H9 (cell line): ENCODE results near the gene TGFA. TPM values are rescaled to one million over a fixed set of nuclear protein-coding genes. Genes with fewer than 3 reads are reported as not detected.
A peak's percentile ranks its signal among the peaks of the same experiment; 100 is the strongest.

Experiments
- DNase-seq: peaks from one replicate; pipeline ENCODE4 v3.0.0-alpha.2; 2017
- H2AFZ ChIP-seq: one replicate; pipeline ENCODE4 v1.6.1; 2013; ENCODE audit warnings: mild to moderate bottlenecking, low read length, control low read depth, moderate library complexity
- H2AK5ac ChIP-seq: 2 replicates; pipeline ENCODE4 v1.6.1; 2013; ENCODE audit warnings: low read length, control low read depth, mixed read lengths; ENCODE audit not compliant: insufficient read length
- H2BK120ac ChIP-seq: one replicate; pipeline ENCODE4 v1.6.1; 2013; ENCODE audit warnings: low read depth, mild to moderate bottlenecking, low read length, control low read depth, inconsistent platforms; ENCODE audit not compliant: poor library complexity, severe bottlenecking
- H2BK12ac ChIP-seq: 2 replicates; pipeline ENCODE4 v1.6.1; 2013; ENCODE audit warnings: low read length, control low read depth, mixed read lengths, low read depth; ENCODE audit not compliant: insufficient read length
- H2BK15ac ChIP-seq: 2 replicates; pipeline ENCODE4 v1.6.1; 2013; ENCODE audit warnings: low read depth, low read length, control low read depth
- H2BK20ac ChIP-seq: one replicate; pipeline ENCODE4 v1.6.1; 2013; ENCODE audit warnings: low read depth, mild to moderate bottlenecking, low read length, control low read depth, inconsistent platforms; ENCODE audit not compliant: poor library complexity, severe bottlenecking
- H2BK5ac ChIP-seq: 2 replicates; pipeline ENCODE4 v1.6.1; 2013; ENCODE audit warnings: low read length, control low read depth, mixed read lengths; ENCODE audit not compliant: insufficient read length
- H3K14ac ChIP-seq: 2 replicates; pipeline ENCODE4 v1.6.1; 2013; ENCODE audit warnings: low read length, control low read depth; ENCODE audit not compliant: insufficient read depth
- H3K18ac ChIP-seq: 2 replicates; pipeline ENCODE4 v1.6.1; 2013; ENCODE audit warnings: low read depth, mild to moderate bottlenecking, mixed read lengths, low read length, control low read depth; ENCODE audit not compliant: insufficient read length
- H3K23ac ChIP-seq: 2 replicates; pipeline ENCODE4 v1.6.1; 2013; ENCODE audit warnings: low read length, control low read depth, mixed read lengths, low read depth; ENCODE audit not compliant: insufficient read length
- H3K23me2 ChIP-seq: 2 replicates; pipeline ENCODE4 v1.6.1; 2013; ENCODE audit warnings: low read depth, mild to moderate bottlenecking, mixed read lengths, low read length, control low read depth; ENCODE audit not compliant: insufficient read length, poor library complexity, severe bottlenecking
- H3K27ac ChIP-seq: 2 replicates; pipeline ENCODE4 v1.5.1; 2013; ENCODE audit warnings: low read length, control low read depth, mixed read lengths, low read depth; ENCODE audit not compliant: insufficient read length
- H3K27me3 ChIP-seq: 2 replicates; pipeline ENCODE4 v1.6.1; 2013; ENCODE audit warnings: low read length, control low read depth, inconsistent platforms; ENCODE audit not compliant: insufficient read depth
- H3K4ac ChIP-seq: 2 replicates; pipeline ENCODE4 v1.6.1; 2013; ENCODE audit warnings: low read depth, mild to moderate bottlenecking, control low read depth, inconsistent platforms, low read length, moderate library complexity
- H3K4me1 ChIP-seq: 2 replicates; pipeline ENCODE4 v1.6.1; 2013; ENCODE audit warnings: low read length, control low read depth, inconsistent platforms; ENCODE audit not compliant: insufficient read depth
- H3K4me2 ChIP-seq: 2 replicates; pipeline ENCODE4 v1.6.1; 2013; ENCODE audit warnings: low read length, control low read depth, mixed read lengths; ENCODE audit not compliant: insufficient read length, insufficient read depth
- H3K56ac ChIP-seq: 2 replicates; pipeline ENCODE4 v1.6.1; 2013; ENCODE audit warnings: low read depth, mild to moderate bottlenecking, mixed read lengths, low read length, control low read depth; ENCODE audit not compliant: insufficient read length
- H3K79me1 ChIP-seq: 2 replicates; pipeline ENCODE4 v1.6.1; 2013; ENCODE audit warnings: low read depth, mild to moderate bottlenecking, moderate library complexity, low read length, control low read depth, inconsistent platforms; ENCODE audit not compliant: insufficient read depth, poor library complexity, severe bottlenecking
- H3K79me2 ChIP-seq: 2 replicates; pipeline ENCODE4 v1.6.1; 2013; ENCODE audit warnings: low read length, control low read depth, inconsistent platforms; ENCODE audit not compliant: insufficient read depth
- H3K9ac ChIP-seq: 2 replicates; pipeline ENCODE4 v1.6.1; 2013; ENCODE audit warnings: low read length, control low read depth, mixed read lengths; ENCODE audit not compliant: insufficient read length; ENCODE audit errors: extremely low read depth
- H3K9me3 ChIP-seq: one replicate; pipeline ENCODE4 v1.6.1; 2013; ENCODE audit warnings: low read depth, low read length, inconsistent platforms; ENCODE audit not compliant: control insufficient read depth
- H3T11ph ChIP-seq: one replicate; pipeline ENCODE4 v1.6.1; 2013; ENCODE audit warnings: mild to moderate bottlenecking, low read length, control low read depth, inconsistent platforms
- H4K20me1 ChIP-seq: one replicate; pipeline ENCODE4 v1.6.1; 2013; ENCODE audit not compliant: control insufficient read depth, insufficient read length, insufficient read depth
- H4K5ac ChIP-seq: 2 replicates; pipeline ENCODE4 v1.6.1; 2013; ENCODE audit warnings: low read depth, mild to moderate bottlenecking, mixed read lengths, low read length, control low read depth; ENCODE audit not compliant: insufficient read length
- H4K8ac ChIP-seq: replicated peaks from 2 replicates; pipeline ENCODE4 v1.6.1; 2013; ENCODE audit warnings: low read length, control low read depth, mixed read lengths, low read depth; ENCODE audit not compliant: insufficient read length
- H4K91ac ChIP-seq: 2 replicates; pipeline ENCODE4 v1.6.1; 2013; ENCODE audit warnings: low read depth, mild to moderate bottlenecking, moderate library complexity, mixed read lengths, low read length, control low read depth; ENCODE audit not compliant: insufficient read length
- H3K27ac Mint-ChIP-seq, 3 experiments: 2 replicates in 2 of 3; 3 replicates in 1 of 3; pipeline ENCODE4 v1.8.0; 2020 to 2021; ENCODE audit warnings: mixed read lengths in 3 of 3, mild to moderate bottlenecking in 1 of 3, moderate library complexity in 1 of 3
- H3K27me3 Mint-ChIP-seq: 2 replicates; pipeline ENCODE4 v1.8.0; 2021; ENCODE audit warnings: low read depth, mild to moderate bottlenecking, moderate library complexity, mixed read lengths
- H3K36me3 Mint-ChIP-seq, 3 experiments: 2 replicates in 2 of 3; 3 replicates in 1 of 3; pipeline ENCODE4 v1.8.0; 2020 to 2021; ENCODE audit warnings: low read depth in 3 of 3, mixed read lengths in 3 of 3; ENCODE audit not compliant: insufficient read depth in 1 of 3
- H3K4me1 Mint-ChIP-seq, 2 experiments: 2 replicates each; pipeline ENCODE4 v1.8.0; 2020; ENCODE audit warnings: mixed read lengths in 2 of 2
- H3K4me3 Mint-ChIP-seq, 2 experiments: 2 replicates in 1 of 2; 3 replicates in 1 of 2; pipeline ENCODE4 v1.8.0; 2020 to 2021; ENCODE audit warnings: mild to moderate bottlenecking in 2 of 2, mixed read lengths in 2 of 2, moderate library complexity in 1 of 2
- H3K9me3 Mint-ChIP-seq, 2 experiments: 2 replicates in 1 of 2; 3 replicates in 1 of 2; pipeline ENCODE4 v1.8.0; 2020; ENCODE audit warnings: mild to moderate bottlenecking in 2 of 2, mixed read lengths in 2 of 2, moderate library complexity in 1 of 2
- WGBS: extraction: QIAGEN DNeasy Blood & Tissue Kit; methylation state at CpG from one replicate; pipeline ENCODE4 v1.1.7; 2013; ENCODE audit warnings: missing lambda C conversion rate, low lambda C conversion rate, mixed read lengths; ENCODE audit not compliant: insufficient read length; ENCODE audit errors: extremely low coverage; 5-methylcytosine and 5-hydroxymethylcytosine counted together
- total RNA-seq: library from RNA; stranded (reverse); gene quantifications from 2 replicates; pipeline ENCODE4 v1.2.1, GENCODE V29; 2021
- TF ChIP-seq, protein P1 (sequence below): fragments of 200-600 bp; sonication (generic); conservative IDR thresholded peaks from 3 replicates; pipeline ENCODE4 v1.8.0; 2021; ENCODE audit warnings: antibody characterized with exemption, mild to moderate bottlenecking

TGFA gene
- total RNA-seq, 1 experiment from 2014 or later = 3.3 TPM

DNA sequence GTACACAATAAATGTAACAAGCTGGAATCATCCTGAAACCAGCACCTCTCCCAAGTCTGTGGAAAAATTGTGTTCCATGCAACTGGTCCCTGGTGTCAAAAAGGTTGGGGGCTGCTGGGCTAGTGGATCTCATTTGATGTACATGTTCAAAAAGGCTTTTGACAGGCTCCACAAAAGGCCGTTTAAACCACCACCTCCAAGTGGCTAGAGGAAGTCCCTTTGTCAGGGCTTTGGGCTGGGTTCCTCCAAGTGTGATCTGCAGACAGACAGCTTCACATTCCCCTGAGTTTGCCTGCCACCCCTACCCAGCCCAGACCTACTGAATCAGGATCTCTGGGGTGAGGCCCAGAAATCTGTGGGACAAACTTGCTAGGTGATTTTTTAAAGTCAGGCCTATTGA lies 84.7 kb downstream of the TGFA start:
- H3K36me3 Mint-ChIP-seq = no peaks in the 10 kb centered on the region
- Histone ChIP-seq H3K14ac (no peak overlapping the region), H3K4me2 (no peak overlapping the region), H3K56ac (no peak overlapping the region), H3K23me2 (no peaks in the 10 kb centered on the region), H4K91ac (no peak overlapping the region), H3K79me2 (no peaks in the 10 kb centered on the region), H3K4me1 (no peaks in the 10 kb centered on the region), H3T11ph (no peak overlapping the region), H3K23ac (no peak overlapping the region), H3K18ac (no peak overlapping the region), H3K79me1 (no peaks in the 10 kb centered on the region), H2BK15ac (no peak overlapping the region), H4K8ac (no peak overlapping the region), H4K20me1 (no peaks in the 10 kb centered on the region), H3K9ac (no peak overlapping the region), H4K5ac (no peak overlapping the region), H3K4ac (no peak overlapping the region), H2AFZ (no peak overlapping the region), H3K27me3 (no peaks in the 10 kb centered on the region), H2BK5ac (no peak overlapping the region), H2BK120ac (no peak overlapping the region), H3K9me3 (no peaks in the 10 kb centered on the region), H2BK12ac (no peak overlapping the region), H2AK5ac (no peak overlapping the region), H3K27ac (no peak overlapping the region), H2BK20ac (no peak overlapping the region)
- DNase-seq = peak; percentile 5
- peaks cover 14 to 17% of the 10 kb centered on the region in 2 experiments for H3K4me1 Mint-ChIP-seq
- no peak overlapping the region for H3K27ac Mint-ChIP-seq
- no CpG with 5 or more reads among the region's 1 CpG for WGBS
- TF ChIP-seq, protein P1, sequence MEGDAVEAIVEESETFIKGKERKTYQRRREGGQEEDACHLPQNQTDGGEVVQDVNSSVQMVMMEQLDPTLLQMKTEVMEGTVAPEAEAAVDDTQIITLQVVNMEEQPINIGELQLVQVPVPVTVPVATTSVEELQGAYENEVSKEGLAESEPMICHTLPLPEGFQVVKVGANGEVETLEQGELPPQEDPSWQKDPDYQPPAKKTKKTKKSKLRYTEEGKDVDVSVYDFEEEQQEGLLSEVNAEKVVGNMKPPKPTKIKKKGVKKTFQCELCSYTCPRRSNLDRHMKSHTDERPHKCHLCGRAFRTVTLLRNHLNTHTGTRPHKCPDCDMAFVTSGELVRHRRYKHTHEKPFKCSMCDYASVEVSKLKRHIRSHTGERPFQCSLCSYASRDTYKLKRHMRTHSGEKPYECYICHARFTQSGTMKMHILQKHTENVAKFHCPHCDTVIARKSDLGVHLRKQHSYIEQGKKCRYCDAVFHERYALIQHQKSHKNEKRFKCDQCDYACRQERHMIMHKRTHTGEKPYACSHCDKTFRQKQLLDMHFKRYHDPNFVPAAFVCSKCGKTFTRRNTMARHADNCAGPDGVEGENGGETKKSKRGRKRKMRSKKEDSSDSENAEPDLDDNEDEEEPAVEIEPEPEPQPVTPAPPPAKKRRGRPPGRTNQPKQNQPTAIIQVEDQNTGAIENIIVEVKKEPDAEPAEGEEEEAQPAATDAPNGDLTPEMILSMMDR = no peak
- H3K27me3 Mint-ChIP-seq = no peaks in the 10 kb centered on the region; the same call in none of the 2 replicates
- no peaks in the 10 kb centered on the region for H3K9me3 Mint-ChIP-seq
- no peak overlapping the region for H3K4me3 Mint-ChIP-seq
